A549 treated with AZD9567 at 1 μM for 4 hours (cell line): Measurements from ENCODE around the gene DPM3. TPM values are rescaled to one million over a fixed set of nuclear protein-coding genes. Genes with fewer than 3 reads are reported as not detected.

Experiments used
- total RNA-seq: library from RNA; stranded (reverse); fragments of 200-300 nt; extraction: Qiagen RNA extraction; gene quantifications from 5 replicates; pipeline ENCODE4 v1.2.3, GENCODE V29; 2022; ENCODE audit not compliant: insufficient read depth

Gene DPM3, protein sequence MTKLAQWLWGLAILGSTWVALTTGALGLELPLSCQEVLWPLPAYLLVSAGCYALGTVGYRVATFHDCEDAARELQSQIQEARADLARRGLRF
- total RNA-seq: 71.3 to 102 TPM (median 100 TPM) in 5 replicates

DNA sequence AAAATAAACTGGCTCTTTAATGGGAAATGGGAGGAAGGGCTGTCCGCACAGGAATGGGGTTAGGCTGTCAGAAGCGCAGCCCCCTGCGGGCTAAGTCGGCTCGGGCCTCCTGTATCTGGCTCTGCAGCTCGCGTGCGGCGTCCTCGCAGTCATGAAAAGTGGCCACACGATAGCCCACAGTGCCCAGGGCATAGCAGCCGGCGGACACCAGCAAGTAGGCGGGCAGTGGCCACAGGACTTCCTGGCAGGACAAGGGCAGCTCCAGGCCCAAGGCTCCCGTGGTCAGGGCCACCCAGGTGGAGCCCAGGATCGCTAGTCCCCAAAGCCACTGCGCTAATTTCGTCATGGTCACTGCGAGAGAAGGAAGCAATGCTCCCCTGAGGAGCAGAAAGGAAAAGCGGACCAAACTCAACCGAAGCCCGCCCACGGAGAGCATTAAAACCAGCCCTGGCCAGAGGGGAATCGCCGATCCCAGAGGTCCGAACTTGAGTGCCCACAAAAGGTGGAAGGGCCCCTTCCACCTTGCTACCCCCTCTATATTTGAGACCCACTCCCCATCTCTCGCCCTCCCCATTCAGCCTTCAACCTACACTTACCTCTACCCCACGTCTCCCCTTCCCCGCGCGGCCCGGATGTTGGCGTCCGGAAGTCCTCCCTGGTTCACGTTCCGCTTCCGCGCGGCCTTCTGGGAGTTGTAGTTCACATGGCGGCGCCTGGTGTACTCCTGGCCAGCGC is at the start of gene DPM3:
Gene DPM3, minus strand, starts transcription at position 637 of the 735 bp plus-strand sequence. Its CDS starts 291 bp downstream, at position 346.

DNA sequence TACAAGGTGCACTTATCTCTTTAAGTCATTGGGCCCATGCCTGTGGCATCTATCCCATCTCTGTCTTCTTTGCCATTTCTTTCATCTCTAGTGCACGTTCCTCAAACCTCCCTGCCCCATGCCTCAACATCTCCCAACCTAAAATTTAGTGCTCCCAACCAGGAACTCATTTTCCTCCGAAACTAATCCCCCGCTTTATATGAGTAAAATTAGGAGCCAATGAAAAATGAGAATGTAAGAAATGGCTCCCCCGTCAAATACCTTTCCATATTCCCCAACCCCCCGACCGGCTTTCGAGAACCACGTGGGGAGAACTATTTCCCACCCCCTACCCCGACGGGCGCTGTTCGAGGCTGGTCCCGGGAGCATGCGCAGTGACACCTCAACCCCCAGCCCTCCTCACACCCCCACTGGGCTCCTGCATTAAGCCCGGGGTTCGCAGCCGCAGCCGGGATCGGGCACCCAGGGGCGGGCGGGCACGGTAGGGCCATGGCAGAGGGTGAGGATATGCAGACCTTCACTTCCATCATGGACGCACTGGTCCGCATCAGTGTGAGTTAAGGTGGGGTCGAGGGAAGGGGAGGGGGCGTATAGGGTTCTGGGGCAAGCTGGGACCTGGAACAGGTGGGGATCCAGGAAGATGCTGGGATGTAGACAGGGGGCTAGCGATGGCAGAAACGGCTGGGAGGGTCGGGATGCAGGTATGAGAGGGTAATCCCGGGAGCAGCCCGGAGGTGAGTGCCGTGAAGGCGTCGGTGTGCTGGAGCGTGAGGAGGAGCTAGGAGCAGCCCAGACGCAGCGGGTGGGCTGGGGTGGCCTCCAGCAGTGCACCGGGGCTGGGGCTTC is 33.4 kb upstream of the DPM3 start, which contains the start of gene TRIM46:
Gene TRIM46, plus strand, starts transcription at position 372 of the 846 bp plus-strand sequence. Its CDS starts 118 bp downstream, at position 490.

DNA sequence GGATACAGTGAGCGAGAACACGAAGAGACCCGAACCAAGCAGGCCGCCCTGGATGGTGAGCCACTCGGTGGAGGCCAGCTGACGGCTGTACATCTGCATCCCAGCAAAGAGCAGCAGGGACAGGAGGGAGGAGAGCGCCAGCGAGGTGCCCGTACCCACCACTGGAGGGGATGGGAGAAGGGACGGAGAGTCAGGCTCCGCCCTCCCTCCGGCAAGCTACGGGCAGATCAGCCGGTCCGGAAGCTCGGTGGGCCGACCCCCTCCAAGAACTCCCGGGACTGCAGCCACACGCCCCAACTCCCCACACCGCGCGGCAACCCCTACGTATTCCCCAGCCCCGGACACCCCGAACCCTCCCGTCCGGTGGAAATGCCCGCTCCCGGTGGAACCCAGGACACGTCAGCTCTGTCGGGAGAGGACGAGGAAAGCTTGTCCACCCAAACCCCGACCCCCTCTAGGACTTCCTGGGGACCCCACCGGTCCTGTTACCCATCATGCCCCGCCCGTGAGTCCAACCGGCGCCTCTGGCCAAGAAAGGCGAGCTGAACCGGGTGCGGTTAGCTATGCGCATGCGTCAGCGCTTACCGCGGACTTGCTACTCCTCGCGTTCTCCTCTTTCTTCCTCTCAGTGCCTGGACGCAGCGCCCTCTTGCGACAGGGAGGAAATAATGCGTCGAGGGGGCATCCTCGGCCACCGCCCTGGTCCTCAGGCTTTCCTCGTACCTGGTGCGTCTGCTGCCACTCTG is 32.6 kb upstream of the DPM3 start, which contains the start of gene KRTCAP2:
Gene KRTCAP2, minus strand, starts transcription at position 573 of the 746 bp plus-strand sequence. Its CDS starts 80 bp downstream, at position 493.

DNA sequence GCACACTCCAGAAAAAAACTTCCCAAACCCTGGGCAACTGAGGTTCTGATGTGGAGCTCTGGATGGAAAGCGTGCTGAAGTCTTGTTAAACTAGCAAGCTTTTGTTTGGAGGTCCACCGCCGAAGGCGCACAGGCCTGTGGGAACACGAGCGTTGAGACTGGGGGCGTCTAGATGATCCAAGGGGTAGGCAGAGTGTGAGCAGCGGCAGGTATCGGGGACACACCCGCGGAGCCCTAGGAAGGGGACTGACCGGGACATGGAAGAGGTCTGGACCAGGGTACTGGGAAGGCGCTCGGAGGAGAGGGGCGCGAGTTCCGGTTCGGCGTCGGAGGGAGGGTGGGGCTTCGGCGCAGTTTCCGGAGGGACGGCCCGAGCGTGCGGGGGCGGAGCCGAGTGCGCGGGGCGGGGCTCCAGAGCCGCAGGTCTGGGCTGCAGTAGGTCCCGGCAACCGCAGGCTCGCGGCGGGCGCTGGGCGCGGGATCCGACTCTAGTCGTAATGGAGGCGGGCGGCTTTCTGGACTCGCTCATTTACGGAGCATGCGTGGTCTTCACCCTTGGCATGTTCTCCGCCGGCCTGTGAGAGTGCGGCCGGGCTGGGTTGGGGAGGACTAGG is 4.8 kb downstream of the DPM3 start, which contains the start of gene SLC50A1:
Gene SLC50A1, plus strand, starts transcription at position 438 of the 614 bp plus-strand sequence. Its CDS starts 60 bp downstream, at position 498.

DNA sequence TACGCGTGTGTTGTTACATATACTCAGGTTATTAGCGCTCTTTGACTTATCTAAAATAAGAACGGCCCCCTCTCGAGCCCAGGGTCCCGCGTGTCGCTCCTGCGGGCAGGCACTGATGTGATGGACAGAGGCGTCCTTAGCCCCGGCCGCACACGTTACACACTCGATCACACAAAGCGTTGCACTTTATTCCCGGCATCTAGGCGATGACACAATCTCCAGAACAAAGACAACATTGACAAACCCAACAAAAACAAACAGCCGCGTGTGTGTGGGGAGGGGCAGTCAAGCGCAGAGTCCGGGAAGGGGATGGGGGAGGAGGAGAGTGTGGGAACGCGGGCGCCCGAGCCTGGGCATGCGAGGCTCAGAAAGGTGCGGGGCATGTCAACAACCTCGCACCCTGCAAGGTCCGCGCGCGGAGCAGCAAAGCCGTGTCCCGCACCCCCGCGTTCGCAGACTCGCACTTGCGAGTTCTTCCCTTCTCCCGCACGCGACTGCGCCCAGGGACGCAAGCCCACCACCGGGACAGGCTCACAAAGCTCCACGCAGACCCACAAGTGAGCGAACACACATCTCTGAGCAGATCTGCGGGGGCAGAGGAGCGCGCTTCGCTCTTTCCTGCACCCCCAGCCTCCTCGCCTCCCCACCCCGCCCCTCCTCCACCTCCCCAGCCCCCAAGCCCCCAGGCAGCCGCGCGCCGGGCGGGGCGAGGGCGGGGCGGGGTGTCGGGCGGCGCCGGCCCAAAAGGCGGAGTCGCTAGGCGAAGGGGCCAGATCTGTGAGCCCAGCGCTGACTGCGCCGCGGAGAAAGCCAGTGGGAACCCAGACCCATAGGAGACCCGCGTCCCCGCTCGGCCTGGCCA is 13.0 kb downstream of the DPM3 start, which contains the start of gene EFNA1:
Gene EFNA1, plus strand, starts transcription at position 772 of the 862 bp plus-strand sequence. CDS start 102 bp downstream, outside the sequence.

Other genes starting within 250 kb of the DPM3 start
- gene PMVK, start 203.8 kb downstream of the DPM3 start, total RNA-seq: 33.5 to 46.0 TPM (median 43.0 TPM) in 5 replicates
- gene PBXIP1, start 184.4 kb downstream of the DPM3 start, total RNA-seq: 8.0 to 15.6 TPM (median 13.9 TPM) in 5 replicates
- 23.8 to 25.3 TPM (median 24.4 TPM) in 5 replicates for gene PYGO2, start 178.7 kb downstream of the DPM3 start, total RNA-seq
- gene SHC1, start 169.8 kb downstream of the DPM3 start, total RNA-seq: 163 to 228 TPM (median 221 TPM) in 5 replicates
- gene CKS1B, start 165.8 kb downstream of the DPM3 start, total RNA-seq: 350 to 384 TPM (median 355 TPM) in 5 replicates
- gene FLAD1, start 157.2 kb downstream of the DPM3 start, total RNA-seq: 34.0 to 47.4 TPM (median 47.2 TPM) in 5 replicates
- not detected in 5 replicates for gene LENEP, start 146.9 kb downstream of the DPM3 start, total RNA-seq
- gene ZBTB7B, start 137.7 kb downstream of the DPM3 start, total RNA-seq: 30.4 to 41.5 TPM (median 37.4 TPM) in 5 replicates
- gene DCST2, start 106.8 kb downstream of the DPM3 start, total RNA-seq: 0.38 to 0.88 TPM (median 0.56 TPM) in 4 of 5 replicates, not detected in the other
- not detected in 5 replicates for gene DCST1, start 106.7 kb downstream of the DPM3 start, total RNA-seq
- gene ADAM15, start 89.2 kb downstream of the DPM3 start, total RNA-seq: 55.7 to 115 TPM (median 104 TPM) in 5 replicates
- gene EFNA4, start 76.8 kb downstream of the DPM3 start, total RNA-seq: 11.3 to 14.4 TPM (median 13.2 TPM) in 5 replicates
- gene EFNA3, start 61.7 kb downstream of the DPM3 start, total RNA-seq: 7.0 to 11.0 TPM (median 7.7 TPM) in 5 replicates
- 23.7 to 35.1 TPM (median 30.9 TPM) in 5 replicates for gene EFNA1, start 12.7 kb downstream of the DPM3 start, total RNA-seq
- gene SLC50A1, start 4.7 kb downstream of the DPM3 start, total RNA-seq: 32.9 to 44.7 TPM (median 35.7 TPM) in 5 replicates
- 226 to 261 TPM (median 239 TPM) in 5 replicates for gene KRTCAP2, start 32.8 kb upstream of the DPM3 start, total RNA-seq
- gene TRIM46, start 33.3 kb upstream of the DPM3 start, total RNA-seq: 1.6 to 2.4 TPM (median 2.0 TPM) in 4 of 5 replicates, not detected in the other
- gene THBS3, start 67.4 kb upstream of the DPM3 start, total RNA-seq: 3.3 to 11.6 TPM (median 9.6 TPM) in 5 replicates
- 71.0 to 72.9 TPM (median 72.6 TPM) in 5 replicates for gene MTX1, start 68.2 kb upstream of the DPM3 start, total RNA-seq
- 28.4 to 32.9 TPM (median 29.7 TPM) in 5 replicates for gene ENTREP3, start 115.0 kb upstream of the DPM3 start, total RNA-seq
- gene SCAMP3, start 121.8 kb upstream of the DPM3 start, total RNA-seq: 106 to 136 TPM (median 123 TPM) in 5 replicates
- 18.9 to 35.2 TPM (median 31.1 TPM) in 5 replicates for gene CLK2, start 133.0 kb upstream of the DPM3 start, total RNA-seq
- 1.6 to 6.1 TPM (median 5.0 TPM) in 5 replicates for gene HCN3, start 136.9 kb upstream of the DPM3 start, total RNA-seq
- 0.02 to 0.03 TPM in 2 of 5 replicates, not detected in the others for gene PKLR, start 160.9 kb upstream of the DPM3 start, total RNA-seq
- gene FDPS, start 168.3 kb upstream of the DPM3 start, total RNA-seq: 158 to 170 TPM (median 163 TPM) in 5 replicates
- gene RUSC1, start 180.4 kb upstream of the DPM3 start, total RNA-seq: 40.7 to 56.9 TPM (median 56.2 TPM) in 5 replicates